Neuronal stem cell (in vitro differentiated cells): ENCODE data around the gene KLHL2.
"Not testable (repeated sequence)": the region's sequence is repeated elsewhere in the genome, so short reads cannot be mapped to it uniquely, and the experiment has no call there.

Experiments
- DNase-seq: peaks from one replicate; pipeline ENCODE4 v3.0.0-alpha.2; 2013; ENCODE audit warnings: low spot score
- H2AFZ ChIP-seq: one replicate; pipeline ENCODE4 v1.6.1; 2013; ENCODE audit warnings: mild to moderate bottlenecking, low read length, inconsistent platforms
- H2AK5ac ChIP-seq: 2 replicates; pipeline ENCODE4 v1.6.1; 2013; ENCODE audit warnings: low read depth, mild to moderate bottlenecking, inconsistent platforms, low read length, moderate library complexity, mixed read lengths
- H2BK120ac ChIP-seq: 2 replicates; pipeline ENCODE4 v1.6.1; 2013; ENCODE audit warnings: low read depth, mild to moderate bottlenecking, inconsistent platforms, low read length, moderate library complexity, mixed read lengths
- H2BK12ac ChIP-seq: one replicate; pipeline ENCODE4 v1.6.1; 2013; ENCODE audit warnings: low read length, inconsistent platforms
- H2BK15ac ChIP-seq: 2 replicates; pipeline ENCODE4 v1.6.1; 2013; ENCODE audit warnings: mild to moderate bottlenecking, low read length, inconsistent platforms, mixed read lengths
- H2BK5ac ChIP-seq: one replicate; pipeline ENCODE4 v1.6.1; 2013; ENCODE audit warnings: inconsistent platforms, mild to moderate bottlenecking, low read length, moderate library complexity
- H3K14ac ChIP-seq: one replicate; pipeline ENCODE4 v1.6.1; 2013; ENCODE audit warnings: low read length, inconsistent platforms
- H3K18ac ChIP-seq: 2 replicates; pipeline ENCODE4 v1.6.1; 2013; ENCODE audit warnings: low read length, inconsistent platforms
- H3K23ac ChIP-seq: 2 replicates; pipeline ENCODE4 v1.6.1; 2013; ENCODE audit warnings: low read depth, mild to moderate bottlenecking, mixed read lengths, low read length, inconsistent platforms; ENCODE audit not compliant: poor library complexity
- H3K27ac ChIP-seq: replicated peaks from 3 replicates; pipeline ENCODE4 v1.5.1; 2013; ENCODE audit warnings: low read length, inconsistent platforms
- H3K27me3 ChIP-seq, 3 experiments: 2 replicates each; pipeline ENCODE4 v1.6.1; 2013; ENCODE audit warnings: low read length in 3 of 3, mild to moderate bottlenecking in 2 of 3, inconsistent platforms in 1 of 3, low read depth in 1 of 3, mixed read lengths in 1 of 3, moderate library complexity in 1 of 3; ENCODE audit not compliant: control insufficient read depth in 3 of 3, insufficient read depth in 3 of 3
- H3K36me3 ChIP-seq, 2 donors: replicated peaks in 1 of 2; 2 replicates each; pipeline ENCODE4 v1.6.1; 2013; ENCODE audit warnings: low read length in 2 of 2; ENCODE audit not compliant: control insufficient read depth in 2 of 2, insufficient read depth in 2 of 2
- H3K4ac ChIP-seq: 2 replicates; pipeline ENCODE4 v1.6.1; 2013; ENCODE audit warnings: inconsistent platforms, mild to moderate bottlenecking, low read length, moderate library complexity
- H3K4me1 ChIP-seq, 2 donors: 1 replicate in 1 of 2; 2 replicates in 1 of 2; pipeline ENCODE4 v1.6.1; 2013; ENCODE audit warnings: low read length in 2 of 2, low read depth in 1 of 2; ENCODE audit not compliant: control insufficient read depth in 2 of 2, insufficient read depth in 1 of 2
- H3K4me2 ChIP-seq: one replicate; pipeline ENCODE4 v1.6.1; 2013; ENCODE audit warnings: mild to moderate bottlenecking, low read length, inconsistent platforms; ENCODE audit not compliant: insufficient read depth, poor library complexity, severe bottlenecking
- H3K4me3 ChIP-seq, 2 donors: 2 replicates each; pipeline ENCODE4 v1.5.1; 2013; ENCODE audit warnings: low read length in 2 of 2, mild to moderate bottlenecking in 2 of 2, inconsistent platforms in 1 of 2, moderate library complexity in 1 of 2
- H3K79me1 ChIP-seq: one replicate; pipeline ENCODE4 v1.6.1; 2013; ENCODE audit warnings: low read depth, mild to moderate bottlenecking, inconsistent platforms, low read length, moderate library complexity
- H3K9ac ChIP-seq: one replicate; pipeline ENCODE4 v1.6.1; 2013; ENCODE audit warnings: mild to moderate bottlenecking, low read depth, low read length, inconsistent platforms; ENCODE audit not compliant: poor library complexity
- H3K9me3 ChIP-seq, 2 donors: replicated peaks in 1 of 2; 2 replicates each; pipeline versions ENCODE3 to v1.6.1; 2013; ENCODE audit warnings: low read length in 2 of 2, mild to moderate bottlenecking in 2 of 2, inconsistent platforms in 1 of 2, low read depth in 1 of 2, mixed read lengths in 1 of 2, moderate library complexity in 1 of 2; ENCODE audit not compliant: control insufficient read depth in 2 of 2, insufficient read depth in 1 of 2
- H4K8ac ChIP-seq: one replicate; pipeline ENCODE4 v1.6.1; 2013; ENCODE audit warnings: low read depth, mild to moderate bottlenecking, inconsistent platforms, low read length, moderate library complexity
- H4K91ac ChIP-seq: one replicate; pipeline ENCODE4 v1.6.1; 2013; ENCODE audit warnings: low read length, low read depth, mild to moderate bottlenecking, inconsistent platforms; ENCODE audit not compliant: poor library complexity
- WGBS, 2 donors: extraction: QIAGEN DNeasy Blood & Tissue Kit; methylation state at CpG; one replicate each; pipeline ENCODE4 v1.1.7; 2013; ENCODE audit warnings: missing lambda C conversion rate in 2 of 2, mixed read lengths in 1 of 2; ENCODE audit not compliant: insufficient read length in 2 of 2, insufficient replicate concordance in 1 of 2; ENCODE audit errors: extremely low coverage in 2 of 2; 5-methylcytosine and 5-hydroxymethylcytosine counted together

KLHL2 gene

GRCh38 chr4:165221993-165222650 is 14.8 kb downstream of the KLHL2 start:
- no CpG with 5 or more reads among the region's 5 CpGs for WGBS, 2 donors
- H4K91ac ChIP-seq, H3K23ac ChIP-seq, H3K79me1 ChIP-seq, H2BK5ac ChIP-seq, H3K27ac ChIP-seq, H2BK120ac ChIP-seq, H3K18ac ChIP-seq, H3K4me2 ChIP-seq, H3K9ac ChIP-seq, H4K8ac ChIP-seq, H3K14ac ChIP-seq, H3K9me3 ChIP-seq, H2BK15ac ChIP-seq, H3K4ac ChIP-seq, H2AFZ ChIP-seq, H2AK5ac ChIP-seq, H3K4me3 ChIP-seq, H3K27me3 ChIP-seq, H3K4me1 ChIP-seq, H2BK12ac ChIP-seq, DNase-seq, H3K36me3 ChIP-seq: not testable (repeated sequence)

GRCh38 chr4:165222651-165222994 is 15.3 kb downstream of the KLHL2 start:
- DNase-seq, result no peak
- H4K91ac ChIP-seq, result no peak overlapping the region
- H3K23ac ChIP-seq, result no peak overlapping the region
- no peak overlapping the region for H2BK12ac ChIP-seq
- no peak overlapping the region for H2AK5ac ChIP-seq
- no peak overlapping the region for H3K18ac ChIP-seq
- H3K4me3 ChIP-seq, result no peak overlapping the region
- no peak overlapping the region for H2BK15ac ChIP-seq
- no peaks in the 10 kb centered on the region for H3K9me3 ChIP-seq
- H3K36me3 ChIP-seq, result peaks cover 0 to 14% of the 10 kb centered on the region in 2 donors
- peaks cover 5% of the 10 kb centered on the region for H3K79me1 ChIP-seq
- no peak overlapping the region for H3K4ac ChIP-seq
- H3K9ac ChIP-seq, result no peak overlapping the region
- H3K4me1 ChIP-seq, result peaks cover 0 to 4% of the 10 kb centered on the region in 2 donors
- H2BK5ac ChIP-seq, result no peak overlapping the region
- no peak overlapping the region for H4K8ac ChIP-seq
- H3K27me3 ChIP-seq, result no peaks in the 10 kb centered on the region
- no peak overlapping the region for H2BK120ac ChIP-seq
- no CpG with 5 or more reads among the region's 2 CpGs for WGBS, 2 donors
- H3K27ac ChIP-seq, result no peak overlapping the region
- no peak overlapping the region for H3K14ac ChIP-seq
- no peak overlapping the region for H2AFZ ChIP-seq
- no peak overlapping the region for H3K4me2 ChIP-seq

GRCh38 chr4:165227401-165227800 is 20.0 kb downstream of the KLHL2 start:
- H2BK120ac ChIP-seq, H2BK5ac ChIP-seq, H3K4me1 ChIP-seq, H3K79me1 ChIP-seq, H3K4me3 ChIP-seq, H3K14ac ChIP-seq, H3K4ac ChIP-seq, H3K4me2 ChIP-seq, H4K91ac ChIP-seq, H3K9me3 ChIP-seq, H3K9ac ChIP-seq, H2BK12ac ChIP-seq, DNase-seq, H3K18ac ChIP-seq, H2BK15ac ChIP-seq, H3K27me3 ChIP-seq, H3K27ac ChIP-seq, H2AK5ac ChIP-seq, H2AFZ ChIP-seq, H3K23ac ChIP-seq, H4K8ac ChIP-seq: not testable (repeated sequence)
- no CpG with 5 or more reads among the region's 2 CpGs for WGBS, 2 donors
- H3K36me3 ChIP-seq, result peaks cover 0 to 26% of the 10 kb centered on the region in 2 donors

GRCh38 chr4:165229490-165230200 is 22.3 kb downstream of the KLHL2 start:
- H3K4ac ChIP-seq, H2BK15ac ChIP-seq, H3K4me3 ChIP-seq, H2AK5ac ChIP-seq, H2BK12ac ChIP-seq, H2AFZ ChIP-seq, H3K23ac ChIP-seq, H3K14ac ChIP-seq, H3K79me1 ChIP-seq, H4K91ac ChIP-seq, H3K18ac ChIP-seq, H3K27me3 ChIP-seq, H3K4me2 ChIP-seq, H3K9ac ChIP-seq, H2BK5ac ChIP-seq, H3K4me1 ChIP-seq, H4K8ac ChIP-seq, DNase-seq, H3K27ac ChIP-seq, H3K9me3 ChIP-seq, H2BK120ac ChIP-seq: not testable (repeated sequence)
- WGBS, 2 donors, result no CpG with 5 or more reads among the region's 4 CpGs
- H3K36me3 ChIP-seq, result peaks cover 0 to 23% of the 10 kb centered on the region in 2 donors
